Ectodermal cell (in vitro differentiated cells): Measurements from ENCODE around the gene ESRRA.
"Not testable (repeated sequence)": the region's sequence is repeated elsewhere in the genome, so short reads cannot be mapped to it uniquely, and the experiment has no call there.

Experiments used
- H3K27ac ChIP-seq: 2 replicates; pipeline ENCODE4 v1.7.0; 2013; ENCODE audit warnings: mild to moderate bottlenecking, low read depth, low read length; ENCODE audit not compliant: insufficient read depth, poor library complexity, severe bottlenecking
- H3K27me3 ChIP-seq: 2 replicates; pipeline ENCODE4 v1.7.0; 2013; ENCODE audit warnings: mild to moderate bottlenecking, low read length; ENCODE audit not compliant: insufficient read depth, control insufficient read depth, poor library complexity, severe bottlenecking
- H3K36me3 ChIP-seq: one replicate; pipeline ENCODE4 v1.7.0; 2013; ENCODE audit warnings: low read length; ENCODE audit not compliant: control insufficient read depth, insufficient read depth
- H3K4me1 ChIP-seq: one replicate; pipeline ENCODE4 v1.7.0; 2013; ENCODE audit warnings: low read length; ENCODE audit not compliant: control insufficient read depth, insufficient read depth
- H3K4me3 ChIP-seq: 2 replicates; pipeline ENCODE4 v1.7.0; 2013; ENCODE audit warnings: low read depth, low read length, control low read depth; ENCODE audit not compliant: insufficient read depth
- H3K9me3 ChIP-seq: 2 replicates; pipeline ENCODE4 v1.7.0; 2013; ENCODE audit warnings: mild to moderate bottlenecking, low read length, moderate library complexity; ENCODE audit not compliant: control insufficient read depth
- WGBS, 2 experiments: methylation state at CpG; one replicate each; pipeline ENCODE4 v1.1.7; 2013; ENCODE audit warnings: missing lambda C conversion rate in 2 of 2; 5-methylcytosine and 5-hydroxymethylcytosine counted together

ESRRA gene

GRCh38 chr11:64321026-64321425 is 15.7 kb downstream of the ESRRA start:
- no peaks in the 10 kb centered on the region for H3K27me3 ChIP-seq
- no peaks in the 10 kb centered on the region for H3K9me3 ChIP-seq
- peaks cover 8% of the 10 kb centered on the region for H3K4me1 ChIP-seq
- 94 to 97% methylated on average over 5 of the region's 5 CpGs for WGBS, 2 experiments
- H3K27ac ChIP-seq: no peak overlapping the region
- H3K4me3 ChIP-seq: no peak overlapping the region
- H3K36me3 ChIP-seq: no peaks in the 10 kb centered on the region

- 96 to 97% methylated on average over 5 of the region's 5 CpGs for WGBS, 2 experiments
- Histone ChIP-seq H3K27ac (no peak overlapping the region), H3K4me3 (no peak overlapping the region), H3K4me1 (peaks cover 5% of the 10 kb centered on the region), H3K27me3 (no peaks in the 10 kb centered on the region), H3K36me3 (no peaks in the 10 kb centered on the region), H3K9me3 (no peaks in the 10 kb centered on the region)
These were observed 16.2 kb downstream of the ESRRA start for GRCh38 chr11:64321533-64321932.

GRCh38 chr11:64322925-64323260 is 17.6 kb downstream of the ESRRA start:
- no peak overlapping the region for H3K27ac ChIP-seq
- 80 to 83% methylated on average over 7 of the region's 7 CpGs for WGBS, 2 experiments
- no peaks in the 10 kb centered on the region for H3K27me3 ChIP-seq
- no peaks in the 10 kb centered on the region for H3K9me3 ChIP-seq
- peaks cover 5% of the 10 kb centered on the region for H3K4me1 ChIP-seq
- no peaks in the 10 kb centered on the region for H3K36me3 ChIP-seq
- H3K4me3 ChIP-seq: no peak overlapping the region

GRCh38 chr11:64323373-64323772 is 18.0 kb downstream of the ESRRA start:
- peaks cover 5% of the 10 kb centered on the region for H3K4me1 ChIP-seq
- 82 to 90% methylated on average over 5 of the region's 5 CpGs for WGBS, 2 experiments
- no peak overlapping the region for H3K4me3 ChIP-seq
- H3K27me3 ChIP-seq: no peaks in the 10 kb centered on the region
- H3K27ac ChIP-seq: no peak overlapping the region
- no peaks in the 10 kb centered on the region for H3K36me3 ChIP-seq
- no peaks in the 10 kb centered on the region for H3K9me3 ChIP-seq

GRCh38 chr11:64323984-64324383 is 18.7 kb downstream of the ESRRA start:
- H3K36me3 ChIP-seq: not testable (repeated sequence)
- 91% methylated on average over 4 of the region's 4 CpGs for WGBS, 2 experiments

GRCh38 chr11:64324692-64325469 is 19.6 kb downstream of the ESRRA start:
- H3K27ac ChIP-seq: no peak overlapping the region
- no peaks in the 10 kb centered on the region for H3K4me1 ChIP-seq
- H3K27me3 ChIP-seq: no peaks in the 10 kb centered on the region
- H3K9me3 ChIP-seq: no peaks in the 10 kb centered on the region
- H3K4me3 ChIP-seq: no peak overlapping the region
- WGBS, 2 experiments: 83 to 90% methylated on average over 8 to 10 of the region's 11 CpGs
- no peaks in the 10 kb centered on the region for H3K36me3 ChIP-seq

More at GRCh38 chr11:64323984-64324383, 18.7 kb downstream of the ESRRA start:
- H3K4me3 ChIP-seq, H3K27ac ChIP-seq, H3K27me3 ChIP-seq, H3K4me1 ChIP-seq, H3K9me3 ChIP-seq: not testable (repeated sequence)

- WGBS, 2 experiments: 92 to 95% methylated on average over 2 of the region's 2 CpGs
- H3K36me3 ChIP-seq: no peaks in the 10 kb centered on the region
- H3K27ac ChIP-seq: no peak overlapping the region
- H3K4me3 ChIP-seq: no peak overlapping the region
- no peaks in the 10 kb centered on the region for H3K4me1 ChIP-seq
- no peaks in the 10 kb centered on the region for H3K27me3 ChIP-seq
- no peaks in the 10 kb centered on the region for H3K9me3 ChIP-seq
These were observed 22.1 kb downstream of the ESRRA start for GRCh38 chr11:64327375-64327774.

GRCh38 chr11:64327993-64328392 is 22.7 kb downstream of the ESRRA start:
- WGBS, 2 experiments: 88% methylated on average over 3 of the region's 3 CpGs
- Histone ChIP-seq H3K4me3 (no peak overlapping the region), H3K27ac (no peak overlapping the region)

GRCh38 chr11:64330888-64331287 is 25.6 kb downstream of the ESRRA start:
- Histone ChIP-seq H3K4me1 (no peaks in the 10 kb centered on the region), H3K9me3 (no peaks in the 10 kb centered on the region), H3K4me3 (no peak overlapping the region), H3K27ac (no peak overlapping the region), H3K36me3 (no peaks in the 10 kb centered on the region), H3K27me3 (no peaks in the 10 kb centered on the region)
- WGBS, 2 experiments: 74 to 78% methylated on average over 11 of the region's 11 CpGs

More at GRCh38 chr11:64327993-64328392, 22.7 kb downstream of the ESRRA start:
- H3K27me3 ChIP-seq: no peaks in the 10 kb centered on the region
- H3K9me3 ChIP-seq: no peaks in the 10 kb centered on the region
- no peaks in the 10 kb centered on the region for H3K4me1 ChIP-seq
- H3K36me3 ChIP-seq: no peaks in the 10 kb centered on the region

GRCh38 chr11:64331569-64332371 is 26.4 kb downstream of the ESRRA start:
- no peaks in the 10 kb centered on the region for H3K9me3 ChIP-seq
- H3K27ac ChIP-seq: no peak overlapping the region
- WGBS, 2 experiments: 80 to 83% methylated on average over 20 of the region's 20 CpGs
- no peaks in the 10 kb centered on the region for H3K27me3 ChIP-seq
- no peaks in the 10 kb centered on the region for H3K36me3 ChIP-seq
- no peak overlapping the region for H3K4me3 ChIP-seq
- H3K4me1 ChIP-seq: no peaks in the 10 kb centered on the region
